HL-60 (cell line): ENCODE results near the gene CIB4.

Experiments used
- DNase-seq, 2 experiments: peaks; one replicate each; pipeline ENCODE4 v3.0.0-alpha.2; 2010 to 2020; ENCODE audit warnings: low read depth in 1 of 2, low spot score in 1 of 2
- H3K27ac ChIP-seq: fragments of 250-450 bp; sonication (Bioruptor Pico); replicated peaks from 2 replicates; pipeline ENCODE4 v1.5.1; 2020; ENCODE audit warnings: mild to moderate bottlenecking, moderate library complexity
- H3K27me3 ChIP-seq: fragments of 250-450 bp; sonication (Bioruptor Pico); 2 replicates; pipeline ENCODE4 v1.5.1; 2021; ENCODE audit warnings: mild to moderate bottlenecking, moderate library complexity; ENCODE audit not compliant: insufficient read depth, poor library complexity, severe bottlenecking
- H3K4me3 ChIP-seq: replicated peaks from 2 replicates; pipeline ENCODE4 v1.5.1; 2011; ENCODE audit warnings: mild to moderate bottlenecking, control low read depth, low read length; ENCODE audit not compliant: insufficient read depth
- CTCF ChIP-seq: IDR thresholded peaks from one replicate; pipeline ENCODE4 v1.5.1; 2011; ENCODE audit warnings: low read length, control low read depth, inconsistent platforms; ENCODE audit not compliant: insufficient read depth
- GABPA ChIP-seq: IDR thresholded peaks from 2 replicates; pipeline ENCODE4 v1.6.1; 2012; ENCODE audit warnings: low read depth
- POLR2AphosphoS5 ChIP-seq: IDR thresholded peaks from 2 replicates; pipeline ENCODE4 v1.6.1; 2012; ENCODE audit warnings: low read depth
- REST ChIP-seq: IDR thresholded peaks from 2 replicates; pipeline ENCODE4 v1.6.1; 2012; ENCODE audit warnings: low read depth; ENCODE audit not compliant: insufficient replicate concordance
- SPI1 ChIP-seq: IDR thresholded peaks from 2 replicates; pipeline ENCODE4 v1.6.1; 2012; ENCODE audit warnings: low read depth, mild to moderate bottlenecking, borderline replicate concordance

Gene CIB4

DNA sequence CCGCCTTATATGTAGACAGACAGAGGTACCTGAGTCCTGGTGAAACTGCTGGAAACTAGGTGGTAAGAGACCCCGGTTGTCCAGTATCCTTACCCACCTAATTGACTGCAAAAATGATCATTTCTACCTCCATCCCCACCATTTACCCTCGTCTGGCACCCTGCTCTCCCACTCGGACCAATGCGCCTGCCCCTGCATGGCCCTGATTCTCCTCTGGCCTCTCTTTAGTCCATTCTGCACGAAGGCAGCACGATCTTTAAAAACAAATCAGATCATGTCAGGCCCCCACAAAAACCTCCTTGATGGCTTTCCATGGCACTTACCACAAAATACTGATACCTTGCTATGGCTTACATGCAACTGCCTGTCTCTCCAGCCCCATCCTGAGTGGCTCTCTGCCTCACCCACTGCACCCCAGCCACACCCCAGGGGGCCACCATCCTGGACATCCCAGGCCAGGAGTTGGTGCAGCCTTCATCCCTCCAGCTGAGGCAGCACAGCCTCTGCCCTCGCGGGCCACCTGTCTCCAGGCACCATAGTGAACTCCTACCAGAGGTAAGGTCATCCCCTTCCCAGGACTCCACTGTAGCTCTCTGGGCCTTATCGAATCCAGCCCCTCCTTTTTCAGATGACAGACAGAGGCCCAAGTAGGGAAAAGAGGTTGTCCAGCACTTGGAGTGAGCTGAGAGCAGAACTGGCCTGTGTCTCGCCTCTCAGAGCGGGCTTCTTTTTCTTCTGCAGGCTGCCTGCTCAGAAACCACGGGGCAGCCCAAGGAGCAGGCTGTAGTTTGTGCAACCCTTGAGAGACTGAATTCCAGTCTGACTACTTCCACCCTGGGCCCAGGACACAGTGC lies 12.3 kb upstream of the CIB4 start:
- Histone ChIP-seq H3K27me3 (peaks cover 5% of the 10 kb centered on the region), H3K27ac (no peak overlapping the region), H3K4me3 (no peak overlapping the region)
- no peak for DNase-seq
- TF ChIP-seq SPI1 (no peak), GABPA (no peak)

DNA sequence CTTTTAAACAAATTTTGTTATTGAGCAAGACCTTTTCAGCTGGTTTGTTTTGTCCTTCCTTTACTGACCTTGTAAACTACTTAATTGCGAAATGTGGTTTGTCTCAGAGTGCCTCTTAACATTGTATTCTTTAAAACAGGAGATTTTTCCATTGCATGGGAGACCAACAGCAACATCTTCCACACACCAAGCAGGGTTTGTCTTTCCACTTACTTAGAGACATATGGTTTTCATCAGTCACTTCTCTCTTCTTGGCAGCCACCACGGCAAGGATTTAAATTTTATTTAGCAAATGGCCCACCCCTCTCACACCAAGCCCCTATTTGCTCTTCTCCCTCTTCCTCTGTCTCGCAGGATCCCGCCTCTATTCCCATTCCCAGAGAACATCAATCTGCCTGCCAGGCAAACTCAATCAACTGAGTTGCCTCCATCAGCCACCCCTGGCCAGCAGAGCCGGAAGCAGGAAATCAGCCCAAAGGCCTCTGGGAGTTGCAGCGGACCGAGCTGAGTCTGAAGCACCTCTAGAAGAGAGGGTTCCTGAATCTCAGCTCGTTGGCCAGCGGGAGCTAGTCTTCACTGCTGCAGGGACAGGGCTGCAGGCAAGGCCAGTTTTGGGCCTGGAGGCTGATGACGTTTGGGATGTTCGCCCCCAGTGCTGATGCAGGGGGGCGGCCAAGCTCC lies 11.3 kb upstream of the CIB4 start:
- TF ChIP-seq SPI1 (no peak), REST (no peak), POLR2AphosphoS5 (no peak), GABPA (no peak), CTCF (no peak)
- peak in 1 of 2 experiments; percentile 14 for DNase-seq
- Histone ChIP-seq H3K27me3 (peaks cover 5% of the 10 kb centered on the region), H3K27ac (no peak overlapping the region), H3K4me3 (no peak overlapping the region)

- Histone ChIP-seq H3K27me3 (peaks cover 9% of the 10 kb centered on the region), H3K27ac (no peak overlapping the region)
Observed at GRCh38 chr2:26651799-26652198, 10.6 kb upstream of the CIB4 start.

More at GRCh38 chr2:26651799-26652198, 10.6 kb upstream of the CIB4 start:
- no peak overlapping the region for H3K4me3 ChIP-seq
- TF ChIP-seq GABPA (no peak), POLR2AphosphoS5 (no peak), SPI1 (no peak), REST (no peak), CTCF (no peak)
- DNase-seq = no peak
